GM21529 (cell line): Measurements from ENCODE around the gene ISM1.
"Not testable (repeated sequence)": the region's sequence is repeated elsewhere in the genome, so short reads cannot be mapped to it uniquely, and the experiment has no call there.

Source experiments
- ATAC-seq: cut with Tn5 transposase; IDR thresholded peaks from one replicate; pipeline ENCODE4 v1.9.1; 2021; ENCODE audit not compliant: unreplicated experiment

ISM1 gene

DNA sequence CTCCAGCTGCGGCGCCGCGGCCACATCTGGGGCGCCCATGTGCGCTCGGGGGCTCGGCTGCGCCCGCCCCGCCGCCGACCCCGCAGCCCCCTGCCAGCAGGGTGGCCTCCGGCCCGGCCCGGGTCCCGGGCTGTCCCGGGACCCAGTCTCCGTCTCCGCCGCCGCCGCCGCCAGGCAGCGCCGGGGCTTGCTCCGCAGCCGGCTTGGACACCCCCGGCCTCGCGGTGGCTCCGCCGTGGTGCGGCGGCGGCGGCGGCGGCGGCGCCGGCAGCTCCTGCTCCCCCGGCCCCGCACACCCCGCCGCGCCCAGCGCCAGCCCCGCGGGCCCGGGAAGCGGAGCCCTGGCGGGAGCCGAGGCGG is 219 bp downstream of the ISM1 start:
- no peak for ATAC-seq

DNA sequence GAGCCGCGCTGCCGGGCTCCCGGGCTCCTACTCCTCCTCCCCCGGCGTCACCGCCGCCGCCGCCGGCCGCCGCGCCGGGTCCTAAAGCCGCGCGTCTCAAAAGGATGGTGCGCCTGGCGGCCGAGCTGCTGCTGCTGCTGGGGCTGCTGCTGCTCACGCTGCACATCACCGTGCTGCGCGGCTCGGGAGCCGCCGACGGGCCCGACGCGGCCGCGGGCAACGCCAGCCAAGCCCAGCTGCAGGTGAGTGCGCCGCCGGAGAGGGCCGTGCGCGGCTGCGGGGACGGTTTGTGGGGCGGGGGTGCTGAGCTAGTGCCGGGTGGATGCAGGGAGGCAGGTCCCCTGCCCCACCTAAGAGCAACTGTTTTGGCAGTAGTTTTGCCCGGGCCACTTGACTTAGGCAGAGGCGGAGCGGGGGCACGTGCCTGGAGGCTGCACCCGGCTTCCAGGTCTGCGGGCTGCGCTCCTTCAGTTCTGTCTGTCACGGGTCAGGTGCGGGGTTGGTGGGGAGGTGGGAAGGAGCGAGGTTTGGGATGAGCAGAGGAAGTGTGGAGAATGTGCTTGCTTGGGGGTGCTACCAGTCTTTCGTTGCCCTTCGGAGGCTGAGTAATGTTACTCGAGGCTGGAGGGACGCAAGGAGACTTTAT is 722 bp downstream of the ISM1 start:
- peak; percentile 83 for ATAC-seq

DNA sequence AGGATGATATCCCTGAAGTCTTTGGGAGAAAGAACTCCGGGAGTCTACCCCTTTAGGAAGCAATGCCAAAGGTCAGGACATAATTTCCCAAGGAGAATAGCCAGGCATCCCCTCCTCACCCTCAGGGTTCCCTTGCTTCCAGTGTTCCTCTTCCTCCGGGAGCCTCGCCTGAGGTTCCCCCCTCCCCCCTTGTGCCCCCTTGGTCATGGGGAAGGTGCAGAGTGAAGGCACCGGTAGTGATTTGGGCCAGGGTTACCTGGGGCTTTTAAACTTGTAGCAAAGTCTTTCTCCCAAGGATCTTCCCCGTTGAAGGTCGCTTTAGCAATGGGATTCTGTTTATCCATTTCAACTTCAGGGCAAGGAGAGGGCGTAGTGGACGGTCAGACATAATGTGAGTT is 1.2 kb downstream of the ISM1 start:
- no peak for ATAC-seq

DNA sequence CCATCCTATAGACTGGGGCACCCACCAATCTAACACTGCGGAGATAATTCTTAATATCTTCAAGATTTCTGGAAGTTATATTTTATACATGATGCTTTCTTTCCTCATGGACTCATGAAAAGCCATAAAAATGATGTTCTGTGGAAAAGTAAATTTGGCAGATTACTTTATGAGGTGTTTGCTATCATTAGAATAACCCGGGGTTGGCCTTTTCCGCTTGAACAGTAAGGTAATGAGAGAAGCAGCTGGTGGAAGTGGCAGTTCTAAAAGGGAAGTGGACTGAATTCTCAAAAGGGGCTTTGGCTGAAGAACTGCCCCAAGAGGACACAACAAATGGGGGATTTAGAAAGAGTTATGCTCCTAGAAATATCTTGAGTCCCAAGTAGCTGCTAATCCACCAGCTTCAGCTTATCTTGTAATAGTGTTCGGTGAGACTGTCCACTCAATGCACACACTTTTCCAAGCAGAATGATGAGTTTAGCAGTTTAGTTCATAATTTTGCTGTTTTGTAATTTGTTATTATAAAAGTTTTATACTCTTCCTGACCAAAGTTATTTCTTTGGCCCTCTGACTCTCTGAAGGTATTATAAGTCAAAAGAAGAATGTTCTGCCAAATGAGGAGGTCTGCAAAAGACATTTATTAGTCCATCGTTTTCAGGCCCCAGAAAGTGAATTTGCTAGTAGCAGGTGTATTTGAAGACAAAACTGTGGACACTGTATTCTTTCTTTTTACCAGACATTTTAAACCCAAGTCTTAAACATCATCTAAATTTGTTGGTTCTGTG is 2.9 kb downstream of the ISM1 start:
- ATAC-seq, result no peak

DNA sequence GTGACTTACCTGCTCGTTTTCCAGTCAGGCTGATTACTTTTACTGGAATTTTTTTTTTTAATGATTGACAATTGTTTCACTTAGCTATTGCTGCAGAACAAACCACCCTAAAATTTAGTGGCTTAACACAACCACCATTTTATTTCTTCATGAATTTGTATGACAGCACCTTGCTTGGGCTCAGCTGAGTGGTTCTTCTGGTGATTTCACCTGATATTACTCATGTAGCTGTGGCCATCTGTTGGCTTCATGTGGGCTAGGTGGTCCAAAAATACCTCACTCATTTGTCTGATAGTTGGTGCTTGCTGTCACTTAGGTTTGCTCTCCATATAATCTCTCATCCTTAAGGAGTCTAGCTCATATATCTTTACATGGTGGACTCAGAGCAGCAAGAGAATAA is 5.3 kb downstream of the ISM1 start:
- ATAC-seq, result no peak

DNA sequence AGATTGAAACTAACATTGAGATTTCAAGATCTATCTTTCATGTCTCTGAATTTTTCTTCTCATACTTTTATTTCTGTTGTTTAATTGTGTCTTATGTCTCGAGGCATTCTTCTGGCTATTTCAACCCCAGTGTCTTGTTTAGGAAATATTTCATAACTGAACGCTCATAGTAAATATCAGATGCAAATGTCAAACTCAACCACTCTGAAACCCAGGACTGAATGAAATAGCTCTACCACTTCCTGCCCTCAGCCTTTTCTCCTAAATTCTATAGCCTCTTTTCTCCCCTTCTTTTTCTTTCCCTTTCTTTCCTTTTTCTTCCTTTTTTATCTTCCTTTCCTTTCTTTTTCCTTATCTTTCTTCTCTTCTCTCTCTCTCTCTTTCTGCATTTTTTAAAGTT is 7.7 kb downstream of the ISM1 start:
- ATAC-seq, result no peak

DNA sequence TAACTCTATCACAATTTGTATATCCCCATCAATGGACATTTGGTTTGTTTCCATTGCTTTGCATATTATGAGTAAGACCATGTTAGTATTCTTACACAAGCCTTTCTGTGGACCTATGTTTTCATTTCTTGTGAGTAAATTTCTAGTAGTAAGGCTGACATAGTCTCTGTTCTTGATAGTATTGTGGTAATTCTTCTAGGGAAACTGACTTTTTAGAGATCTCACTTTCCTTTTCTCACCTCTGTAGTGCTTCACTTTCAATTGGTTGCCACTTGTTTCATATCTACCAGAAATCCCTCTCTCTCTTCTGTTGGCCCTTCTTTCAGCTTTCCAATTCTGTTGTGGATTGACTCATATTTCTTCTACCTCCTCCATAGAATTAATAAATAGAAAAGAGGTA is 8.5 kb downstream of the ISM1 start:
- ATAC-seq, result peak; percentile 61

DNA sequence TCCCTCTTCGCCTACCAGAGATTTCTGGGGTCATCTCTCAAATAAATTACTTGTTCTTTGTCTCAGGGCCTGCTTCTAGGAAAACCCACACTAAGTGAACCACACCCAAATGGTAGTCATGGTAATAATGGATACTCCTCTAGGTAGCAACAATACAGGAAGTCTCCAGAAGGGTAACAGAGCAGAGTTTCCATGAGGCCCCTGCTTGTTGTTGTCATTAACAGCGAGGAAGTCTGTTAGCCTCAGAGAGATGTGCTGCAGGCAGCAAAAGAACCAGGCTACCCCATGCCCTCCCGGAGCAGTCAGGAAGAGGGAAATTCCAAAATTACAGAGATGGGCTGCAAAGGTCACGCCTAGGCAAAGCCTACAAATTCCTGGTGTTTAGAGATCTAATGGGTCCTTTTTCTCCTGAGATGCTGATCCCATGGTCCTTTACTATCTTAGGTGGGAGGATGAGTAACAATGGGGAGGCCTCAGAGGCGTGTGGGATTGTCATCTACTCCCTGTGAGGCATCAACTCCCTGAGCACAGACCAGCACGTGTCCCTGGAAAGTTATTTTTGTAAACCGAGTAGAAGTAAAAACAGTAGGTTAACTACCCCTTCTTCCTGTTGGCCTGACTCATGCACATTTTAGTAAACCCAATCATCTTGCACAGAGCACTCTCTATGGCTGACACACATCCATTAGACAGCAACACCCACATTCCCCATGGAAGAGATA is 10.1 kb downstream of the ISM1 start:
- no peak for ATAC-seq

DNA sequence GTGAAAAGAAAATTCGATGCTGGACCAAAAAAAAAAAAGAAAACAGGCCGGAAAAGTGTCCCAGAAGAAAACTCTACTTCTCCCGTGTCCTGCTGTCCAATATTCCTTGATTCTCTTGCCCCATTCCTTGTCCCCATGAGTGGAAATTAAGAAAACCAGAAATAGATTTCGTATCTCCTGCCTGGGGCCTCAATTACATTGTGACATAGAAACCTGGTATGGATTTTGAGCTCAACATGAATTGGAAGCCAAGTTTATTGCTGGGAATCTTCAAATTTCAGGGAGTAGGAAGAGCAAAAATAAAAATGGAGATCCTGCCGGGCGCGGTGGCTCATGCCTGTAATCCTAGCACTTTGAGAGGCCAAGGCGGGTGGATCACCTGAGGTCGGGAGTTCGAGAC is 11.9 kb downstream of the ISM1 start:
- no peak for ATAC-seq

DNA sequence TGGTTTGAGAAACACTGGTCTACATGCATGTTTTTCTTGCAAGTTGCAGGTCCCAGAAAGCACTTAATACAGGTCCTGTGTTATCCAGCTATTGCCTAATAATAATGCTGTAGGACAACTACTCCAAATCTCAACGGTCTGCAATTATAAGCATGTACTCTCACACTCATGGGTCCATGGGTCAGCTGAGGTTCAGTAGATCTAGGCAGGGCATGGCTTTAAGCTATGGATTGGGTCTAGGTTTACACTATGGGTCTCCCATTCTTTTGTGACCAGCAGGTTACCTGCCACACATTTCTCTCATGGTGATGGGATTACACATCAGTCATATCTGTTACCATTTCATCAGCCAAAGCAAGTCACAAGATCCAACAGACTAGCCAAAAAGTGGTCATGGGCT is 13.9 kb downstream of the ISM1 start:
- ATAC-seq, result no peak

DNA sequence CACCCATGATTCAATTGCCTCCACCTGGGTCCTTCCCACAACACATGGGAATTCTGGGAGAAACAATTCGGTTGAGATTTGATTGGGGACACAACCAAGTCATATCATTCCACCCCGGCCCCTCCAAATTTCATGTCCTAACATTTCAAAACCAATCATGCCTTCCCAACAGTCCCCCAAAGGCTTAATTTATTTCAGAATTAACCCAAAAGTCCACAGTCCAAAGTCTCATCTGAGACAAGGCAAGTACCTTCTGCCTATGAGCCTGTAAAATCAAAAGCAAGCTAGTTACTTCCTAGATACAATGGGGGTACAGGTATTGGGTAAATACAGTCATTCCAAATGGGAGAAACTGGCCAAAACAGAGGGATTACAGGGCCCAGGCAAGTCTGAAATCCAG is 15.3 kb downstream of the ISM1 start:
- ATAC-seq, result not testable (repeated sequence)

DNA sequence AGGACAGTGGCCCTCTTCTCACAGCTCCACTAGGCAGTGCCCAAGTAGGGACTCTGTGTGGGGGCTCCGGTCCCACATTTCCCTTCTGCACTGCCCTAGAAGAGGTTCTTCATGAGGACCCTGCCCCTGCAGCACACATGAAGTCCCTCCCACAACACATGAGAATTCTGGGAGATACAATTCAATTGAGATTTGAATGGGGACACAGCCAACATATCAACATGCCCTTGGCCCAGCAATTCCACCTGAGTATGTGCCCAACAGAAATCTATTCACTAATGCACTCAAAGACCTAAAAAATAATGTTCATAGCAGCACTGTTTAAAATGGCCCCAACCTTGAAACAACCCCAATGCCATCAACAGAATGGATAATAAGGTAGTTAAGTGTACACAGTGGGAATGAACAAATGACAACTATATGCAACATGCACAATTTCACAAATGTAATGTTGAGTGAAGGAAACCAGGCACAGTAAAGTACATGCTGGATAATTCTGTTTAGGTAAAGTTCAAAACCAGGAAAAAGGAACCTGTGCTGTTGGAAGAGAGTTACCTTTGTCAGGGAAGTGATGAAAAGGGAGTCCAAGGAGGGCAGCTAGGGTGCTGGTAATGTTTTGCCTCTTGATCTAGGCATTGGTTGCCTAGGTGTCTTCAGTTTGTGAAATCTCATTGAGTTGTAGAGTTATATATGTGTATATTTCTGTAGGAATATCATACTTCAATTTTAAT is 16.1 kb downstream of the ISM1 start:
- ATAC-seq, result no peak

DNA sequence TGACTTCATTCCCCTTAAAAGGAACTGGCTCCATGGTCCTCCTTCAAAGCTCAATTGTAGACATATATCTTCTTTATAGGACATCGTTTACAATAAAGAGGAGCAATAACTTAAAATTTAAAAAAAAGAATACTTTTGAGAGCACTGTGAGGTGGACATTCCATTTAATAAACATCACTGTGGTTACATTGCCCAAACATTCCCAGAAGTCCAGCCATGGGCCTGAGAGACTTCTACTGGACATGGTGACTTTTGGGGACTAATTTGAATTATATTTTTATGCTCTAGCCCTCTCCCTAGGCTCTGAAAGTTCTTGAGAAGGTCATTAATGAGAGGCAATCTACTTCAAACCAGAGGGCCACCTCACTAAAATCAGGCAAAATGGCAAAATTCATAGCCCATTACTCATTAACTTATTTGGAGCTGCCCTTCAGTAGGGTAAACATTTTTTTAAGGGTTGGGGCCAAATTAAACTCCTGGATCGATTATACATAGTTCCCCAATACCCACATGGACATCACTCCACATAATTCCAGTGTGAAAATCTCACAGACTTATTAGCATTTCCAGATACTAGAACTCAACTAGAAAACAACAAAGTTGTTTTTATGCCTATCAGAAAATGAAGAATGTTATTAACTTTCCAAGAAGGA is 17.1 kb downstream of the ISM1 start:
- ATAC-seq, result no peak

DNA sequence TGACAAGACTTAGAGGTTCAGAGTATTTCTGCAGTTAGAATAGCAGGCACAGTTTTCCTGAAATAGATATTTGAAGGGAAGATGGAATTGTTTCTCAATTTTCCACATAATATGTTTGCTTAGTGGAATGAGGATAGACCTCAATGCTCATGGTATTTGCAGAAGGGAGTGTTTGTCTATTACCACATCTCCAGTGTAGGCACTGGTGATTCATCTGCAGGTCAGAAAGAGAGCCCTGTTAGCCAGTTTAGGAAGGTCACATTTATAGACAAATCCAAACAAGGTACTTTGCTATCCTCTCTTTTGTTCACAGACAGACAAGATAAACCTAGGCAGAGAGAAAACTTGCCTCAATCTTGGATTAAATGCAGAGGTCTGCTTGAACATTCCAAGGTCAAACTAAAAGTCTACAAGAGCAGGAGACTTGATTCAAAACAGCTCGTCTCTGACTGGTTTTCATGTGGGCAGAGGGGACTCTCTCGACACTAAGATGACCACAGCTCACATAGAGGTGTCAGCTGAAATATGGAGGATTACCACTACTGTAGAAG is 22.8 kb downstream of the ISM1 start:
- no peak for ATAC-seq

DNA sequence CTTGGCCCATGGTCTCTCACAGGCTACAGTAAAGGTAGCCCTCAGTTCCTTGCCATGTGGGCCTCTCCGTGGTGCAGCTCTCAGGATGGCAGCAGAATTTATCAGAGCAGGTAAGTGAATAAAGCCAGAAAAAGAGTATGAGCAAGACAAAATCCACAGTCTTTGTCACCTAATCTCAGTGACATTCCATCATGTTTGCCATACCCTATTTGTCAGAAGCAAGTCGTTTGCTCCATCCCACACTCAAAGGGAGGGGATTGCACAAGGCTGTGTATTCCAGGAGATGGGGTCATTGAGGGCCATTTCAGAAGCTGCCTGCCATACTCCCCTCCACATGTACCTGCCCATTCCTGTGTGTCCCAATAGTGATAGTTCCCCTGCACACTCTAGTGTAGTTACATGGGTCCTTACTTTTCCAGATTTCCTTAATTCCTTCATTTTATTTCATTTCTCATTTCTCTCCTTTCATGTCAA is 24.2 kb downstream of the ISM1 start:
- no peak for ATAC-seq

DNA sequence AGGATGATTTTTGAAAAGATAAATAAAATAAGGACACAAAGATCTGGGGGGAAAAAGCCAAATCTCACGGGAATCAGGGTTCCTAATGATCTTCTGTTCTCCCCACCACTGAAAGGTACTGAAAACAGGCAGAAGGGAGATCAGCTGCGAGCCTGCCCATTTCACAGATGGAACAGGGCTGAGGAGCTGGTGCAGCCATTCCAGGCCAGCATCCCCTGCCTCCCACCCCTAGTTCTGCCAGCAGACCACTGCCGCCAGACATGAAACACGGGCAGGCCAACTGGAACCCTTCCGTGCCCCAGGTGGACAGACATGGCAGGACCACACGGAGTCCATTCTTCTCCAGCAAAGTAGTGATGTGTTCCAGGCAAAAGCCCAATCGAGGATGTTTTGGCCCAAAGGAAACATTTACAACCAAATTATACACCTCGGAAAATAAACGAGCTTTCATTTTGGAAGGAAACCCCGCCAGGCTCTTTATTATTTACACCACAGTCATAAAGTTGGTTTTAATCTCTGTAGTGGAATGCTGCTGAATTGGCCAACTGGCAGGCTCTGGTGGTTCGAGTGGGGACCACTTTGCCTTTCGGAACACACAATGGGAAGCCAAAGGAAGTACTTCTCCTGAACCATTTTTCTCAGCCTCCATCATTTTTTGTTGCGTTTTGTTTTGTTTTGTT is 28.2 kb downstream of the ISM1 start:
- ATAC-seq, result no peak

DNA sequence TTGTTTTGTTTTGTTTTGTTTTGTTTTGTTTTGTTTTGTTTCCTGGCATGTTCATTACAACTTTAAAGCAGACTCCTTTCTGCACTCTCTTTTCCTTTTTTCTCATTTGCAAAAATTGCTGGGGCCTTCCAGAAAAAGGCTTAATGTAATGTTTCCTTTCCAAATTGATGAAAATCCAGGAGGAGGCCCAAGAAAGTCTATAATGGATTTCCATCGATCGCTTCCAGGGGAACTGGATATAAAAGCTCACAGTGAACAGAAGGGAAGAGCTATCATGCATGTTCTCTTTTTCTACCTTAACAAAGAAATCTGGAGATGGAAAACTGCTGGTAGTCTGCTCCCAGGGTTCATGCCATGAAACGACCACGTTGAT is 28.7 kb downstream of the ISM1 start:
- ATAC-seq, result no peak

DNA sequence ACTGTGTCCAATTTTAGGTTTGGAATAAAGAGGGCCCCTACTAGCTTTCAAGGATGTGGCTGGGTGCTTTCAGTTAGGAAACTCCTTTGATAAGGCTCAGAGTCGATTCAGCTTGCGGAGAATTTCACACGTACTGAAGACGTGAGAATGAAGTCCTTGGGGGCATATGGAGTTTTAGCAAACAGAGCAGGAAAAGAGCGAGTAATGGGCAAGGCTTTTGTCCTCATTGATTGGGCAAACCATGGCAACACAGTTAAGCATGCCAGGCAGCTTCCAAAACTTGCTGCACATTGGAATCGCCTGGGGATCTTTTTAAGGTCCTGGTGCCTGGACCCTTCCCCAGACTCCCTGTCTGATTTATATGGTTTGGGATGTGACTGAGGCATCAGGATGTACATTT is 29.2 kb downstream of the ISM1 start:
- ATAC-seq, result no peak

DNA sequence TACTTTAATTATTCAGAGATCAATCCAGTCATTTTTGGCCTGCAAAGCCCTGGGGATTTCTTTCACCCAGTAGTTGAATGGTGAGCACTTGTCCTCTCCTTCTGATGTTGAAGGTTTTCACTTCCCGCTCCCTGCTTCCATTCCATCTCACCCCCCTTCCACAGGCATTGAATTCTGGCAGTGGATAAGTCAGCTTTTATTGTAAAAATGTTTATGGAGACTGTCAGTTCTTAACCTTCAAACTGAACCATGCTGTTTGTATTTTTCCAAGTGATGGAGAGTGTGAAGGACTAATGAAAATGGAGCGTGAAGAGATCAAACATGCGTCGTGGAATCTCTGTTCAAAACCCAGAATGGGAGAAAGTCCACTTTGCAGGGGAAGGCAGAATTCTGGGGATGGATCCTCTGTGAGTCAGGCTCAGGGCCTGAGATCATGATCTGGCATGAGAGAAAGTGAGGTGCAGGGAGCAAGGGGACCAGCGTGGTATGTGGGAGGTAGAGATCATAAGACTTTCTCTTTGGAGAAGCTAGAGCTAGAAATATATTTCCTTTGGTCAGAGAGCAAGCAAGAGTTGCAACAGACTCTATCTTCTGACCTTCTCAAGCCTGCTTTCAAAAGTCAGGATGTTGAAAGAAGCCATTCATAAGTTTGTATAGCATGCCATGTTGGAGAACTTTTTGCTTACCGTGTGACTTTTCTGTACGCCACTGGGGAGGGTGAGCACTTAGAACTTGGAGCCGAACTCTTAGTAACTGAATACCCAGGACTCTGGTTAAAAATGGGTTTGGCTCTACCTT is 30.2 kb downstream of the ISM1 start:
- ATAC-seq, result no peak
